Activated CD4-positive, alpha-beta T cell treated with anti-CD3 and anti-CD28 coated beads for 36 hours (primary cell): Measurements from ENCODE around the gene SMPD3. TPM values are rescaled to one million over a fixed set of nuclear protein-coding genes. Genes with fewer than 3 reads are reported as not detected.

Source experiments
- ATAC-seq: fragments of 200-7000 bp; cut with Tn5 transposase; one replicate; pipeline ENCODE4 v1.10.0; 2021; ENCODE audit warnings: mild to moderate bottlenecking, moderate library complexity
- CTCF ChIA-PET: fragments of 350-600 bp; sonication (Branson Sonifier 250); formaldehyde crosslinking; loops from one replicate; lab custom pipeline; 2021; ENCODE audit warnings: antibody characterized with exemption; lab: Charles Lee
- POLR2A ChIA-PET: fragments of 350-600 bp; sonication (Branson Sonifier 250); formaldehyde crosslinking; loops from one replicate; lab custom pipeline; 2021; ENCODE audit warnings: antibody characterized with exemption, inconsistent platforms; lab: Charles Lee
- DNase-seq: peaks from one replicate; pipeline ENCODE4 v3.0.0-alpha.2; 2020
- H3K27ac Mint-ChIP-seq: one replicate; pipeline ENCODE4 v1.8.0; 2021; ENCODE audit warnings: mixed read lengths
- H3K27me3 Mint-ChIP-seq: one replicate; pipeline ENCODE4 v1.8.0; 2021; ENCODE audit warnings: mixed read lengths
- H3K36me3 Mint-ChIP-seq: one replicate; pipeline ENCODE4 v1.8.0; 2021; ENCODE audit warnings: low read depth, mixed read lengths
- H3K4me1 Mint-ChIP-seq: one replicate; pipeline ENCODE4 v1.8.0; 2021; ENCODE audit warnings: mixed read lengths
- H3K4me3 Mint-ChIP-seq: one replicate; pipeline ENCODE4 v1.8.0; 2021; ENCODE audit warnings: mild to moderate bottlenecking, moderate library complexity, mixed read lengths
- H3K9me3 Mint-ChIP-seq: one replicate; pipeline ENCODE4 v1.8.0; 2021; ENCODE audit warnings: low read depth, mixed read lengths
- intact Hi-C, 2 experiments: fragments of 100-400 bp; cut with DNase I in 1 of 2; cut with micrococcal nuclease in 1 of 2; formaldehyde crosslinking; loops; one replicate each; pipeline versions ENCODE4 v1.14.2 to v1.15.1; 2022 to 2024; cut with DNase I, micrococcal nuclease
- total RNA-seq, 2 experiments: library from RNA; stranded (reverse); gene quantifications; one replicate each; pipeline ENCODE4 v1.2.3, GENCODE V29; 2021

SMPD3 gene
- total RNA-seq, 2 experiments from 2014 or later = 0.07 to 0.37 TPM

DNA sequence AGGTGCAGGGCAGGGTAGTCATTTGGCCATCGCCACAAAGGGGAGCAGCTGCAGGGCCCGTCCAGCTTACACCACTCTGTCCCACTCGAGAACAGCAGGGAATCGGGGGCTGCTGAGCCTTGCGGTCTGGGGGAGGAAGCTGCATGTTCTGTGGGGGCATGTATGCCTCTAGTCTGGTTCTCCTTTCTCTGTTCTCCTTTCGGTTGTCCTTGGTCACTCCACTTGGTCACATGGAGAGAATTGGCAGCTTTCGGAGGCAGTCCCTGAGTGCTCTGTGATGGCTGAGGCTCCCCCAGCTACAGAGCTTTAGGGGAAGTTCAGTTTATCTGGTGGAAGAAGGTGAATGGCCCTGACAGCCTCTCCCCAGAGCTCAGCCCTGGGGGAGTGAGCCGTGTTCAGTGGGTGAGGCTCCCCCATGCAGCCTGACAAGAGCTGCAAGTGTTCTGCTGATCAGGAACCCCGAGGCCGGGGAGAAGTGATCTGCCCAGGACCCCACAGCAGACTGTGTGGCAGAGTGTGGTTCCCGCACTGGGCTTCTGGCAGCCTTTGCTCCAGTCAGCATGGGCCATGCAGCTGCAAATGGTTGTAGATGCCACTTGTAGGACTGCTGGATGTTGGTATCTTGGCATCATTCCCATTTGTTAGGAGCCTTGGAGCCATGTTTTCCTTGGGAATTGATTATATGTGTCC, 22.3 kb upstream of the SMPD3 start:
- ChIA-PET CTCF (interaction anchor here (0.6 to 4.1 kb wide), 10 partner anchors 18 to 617 kb away, joined by 3 to 16 read pairs (median 4); no protein-coding TSS in a partner anchor), POLR2A (interaction anchor here (0.7 kb wide), 1 partner anchor 923 kb away, joined by 4 read pairs; no protein-coding TSS in a partner anchor)
- Mint-ChIP-seq H3K4me3 (peak overlapping the region; percentile 52), H3K36me3 (no peaks in the 10 kb centered on the region), H3K4me1 (peaks cover 25% of the 10 kb centered on the region), H3K27ac (peak overlapping the region; percentile 66), H3K9me3 (no peaks in the 10 kb centered on the region), H3K27me3 (no peaks in the 10 kb centered on the region)
- peak; percentile 40 for ATAC-seq
- DNase-seq = peak; percentile 24
- intact Hi-C loops = no loop called here

DNA sequence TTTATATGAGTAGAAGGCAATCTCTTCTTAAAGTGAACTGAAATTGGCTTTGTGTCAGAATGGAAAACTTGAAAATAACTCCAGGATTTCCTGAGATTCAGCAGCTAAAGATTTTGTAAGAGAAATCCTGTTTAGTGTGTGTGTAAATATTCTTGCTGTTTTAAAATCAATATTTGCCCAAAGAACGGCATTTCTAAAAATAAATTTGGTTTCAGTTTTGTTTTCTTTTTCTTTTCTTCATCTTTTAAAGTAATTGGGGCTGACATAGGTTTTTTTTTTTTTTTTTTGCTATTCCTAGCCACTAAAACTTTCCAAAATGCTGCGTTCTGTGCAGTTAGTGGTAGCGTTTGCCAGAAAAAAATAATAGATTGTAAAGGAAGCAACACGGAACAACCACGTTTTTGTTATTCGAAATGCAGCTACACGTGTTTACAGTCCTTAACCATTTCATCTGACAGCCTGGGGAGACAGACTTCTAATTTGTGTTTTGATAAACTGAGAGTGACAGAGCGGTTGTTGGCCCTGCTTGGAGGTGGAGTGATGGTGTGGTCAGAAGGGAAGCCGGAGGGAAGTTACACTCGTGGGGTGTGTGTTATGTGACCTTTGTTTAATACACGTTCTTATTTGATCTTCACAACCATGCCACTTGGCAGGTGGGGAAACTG, 21.6 kb upstream of the SMPD3 start:
- Mint-ChIP-seq H3K4me3 (peak overlapping the region; percentile 52), H3K9me3 (no peaks in the 10 kb centered on the region), H3K4me1 (peaks cover 25% of the 10 kb centered on the region), H3K27ac (peak overlapping the region; percentile 66), H3K27me3 (no peaks in the 10 kb centered on the region), H3K36me3 (no peaks in the 10 kb centered on the region)
- DNase-seq = no peak
- intact Hi-C loops = no loop called here
- ChIA-PET CTCF (interaction anchor here (0.5 to 4.1 kb wide), 10 partner anchors 17 to 618 kb away, joined by 3 to 16 read pairs (median 4); no protein-coding TSS in a partner anchor), POLR2A (no interaction called here)
- ATAC-seq = peak; percentile 56

DNA sequence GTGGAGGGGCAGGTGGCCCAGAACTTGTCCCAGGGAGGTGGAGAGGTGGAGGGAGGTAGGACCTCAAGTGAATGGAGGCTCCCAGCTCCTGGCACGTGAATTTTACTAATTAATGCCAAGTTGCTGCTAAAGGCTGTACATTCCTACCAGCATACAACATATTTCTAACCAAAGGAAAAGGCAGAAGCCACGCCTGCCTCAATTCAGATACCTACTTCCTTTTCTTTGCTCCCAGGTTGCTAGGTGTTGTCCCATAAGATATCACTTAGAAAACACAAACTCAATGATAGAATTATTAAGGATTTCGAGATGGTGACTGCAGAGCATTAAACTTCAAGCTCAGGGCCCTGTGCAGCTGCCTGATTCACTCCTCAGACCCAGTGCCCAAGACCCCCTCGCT, 20.5 kb upstream of the SMPD3 start:
- Mint-ChIP-seq H3K27me3 (no peaks in the 10 kb centered on the region), H3K4me3 (no peak overlapping the region), H3K4me1 (peaks cover 25% of the 10 kb centered on the region), H3K9me3 (no peaks in the 10 kb centered on the region), H3K36me3 (no peaks in the 10 kb centered on the region), H3K27ac (no peak overlapping the region)
- CTCF ChIA-PET = interaction anchor here (0.6 to 4.1 kb wide), 4 partner anchors 14 to 52 kb away, joined by 3 to 16 read pairs (median 4); no protein-coding TSS in a partner anchor
- no peak for DNase-seq
- intact Hi-C loops = no loop called here
- ATAC-seq = no peak
- POLR2A ChIA-PET = no interaction called here

DNA sequence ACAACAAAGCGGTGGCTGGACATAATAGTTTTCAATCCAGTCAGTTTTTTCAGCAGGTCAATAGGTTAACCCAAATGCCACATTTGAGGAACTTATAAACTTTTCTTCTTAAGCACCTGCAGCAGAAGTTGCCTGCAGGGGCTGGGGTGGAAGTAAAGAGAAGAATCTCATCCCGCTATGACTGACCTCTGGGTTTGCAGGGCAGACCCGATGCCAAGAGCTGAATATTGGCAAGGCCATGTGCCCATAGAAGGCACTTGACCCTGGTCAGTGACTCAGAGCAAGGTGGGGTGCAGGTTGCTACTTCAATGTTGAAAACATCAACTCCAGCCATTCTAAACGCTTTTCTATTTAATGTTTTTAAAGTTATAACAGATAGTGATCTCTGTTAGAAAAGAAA, 17.9 kb upstream of the SMPD3 start:
- intact Hi-C loops = no loop called here
- ChIA-PET CTCF (interaction anchor here (0.6 to 1.4 kb wide), 2 partner anchors 15 to 25 kb away, joined by 3 to 6 read pairs; no protein-coding TSS in a partner anchor), POLR2A (no interaction called here)
- Mint-ChIP-seq H3K27ac (no peak overlapping the region), H3K4me1 (peaks cover 25% of the 10 kb centered on the region), H3K27me3 (no peaks in the 10 kb centered on the region), H3K4me3 (no peak overlapping the region), H3K9me3 (no peaks in the 10 kb centered on the region), H3K36me3 (no peaks in the 10 kb centered on the region)
- ATAC-seq (no peak), DNase-seq (no peak)

DNA sequence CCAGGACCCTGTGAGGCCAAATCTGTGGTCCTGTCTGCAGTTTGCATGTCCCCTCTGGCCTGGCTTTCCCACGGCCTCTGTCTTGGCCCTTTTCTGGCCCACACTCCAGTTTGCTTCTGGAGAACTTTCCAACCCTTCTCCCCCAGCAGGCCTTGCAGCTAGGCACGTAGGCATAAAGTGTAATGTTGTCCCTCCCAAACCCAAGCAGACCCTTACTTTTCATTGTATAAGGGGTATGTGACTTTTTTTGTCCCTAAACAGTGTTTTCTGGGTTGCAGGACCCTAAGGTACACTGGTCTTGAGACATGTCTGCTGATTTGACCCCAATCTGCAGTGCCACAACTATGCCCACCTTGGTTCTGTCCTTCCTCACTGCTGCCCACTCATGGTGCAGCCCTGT, 15.6 kb upstream of the SMPD3 start:
- intact Hi-C loops = no loop called here
- Mint-ChIP-seq H3K4me3 (no peak overlapping the region), H3K27me3 (no peaks in the 10 kb centered on the region), H3K9me3 (no peaks in the 10 kb centered on the region), H3K36me3 (no peaks in the 10 kb centered on the region), H3K27ac (no peak overlapping the region), H3K4me1 (peaks cover 11% of the 10 kb centered on the region)
- ATAC-seq (no peak), DNase-seq (no peak)
- POLR2A ChIA-PET = no interaction called here
- CTCF ChIA-PET = interaction anchor here (0.6 kb wide), 1 partner anchor 58 kb away, joined by 3 read pairs; no protein-coding TSS in a partner anchor

DNA sequence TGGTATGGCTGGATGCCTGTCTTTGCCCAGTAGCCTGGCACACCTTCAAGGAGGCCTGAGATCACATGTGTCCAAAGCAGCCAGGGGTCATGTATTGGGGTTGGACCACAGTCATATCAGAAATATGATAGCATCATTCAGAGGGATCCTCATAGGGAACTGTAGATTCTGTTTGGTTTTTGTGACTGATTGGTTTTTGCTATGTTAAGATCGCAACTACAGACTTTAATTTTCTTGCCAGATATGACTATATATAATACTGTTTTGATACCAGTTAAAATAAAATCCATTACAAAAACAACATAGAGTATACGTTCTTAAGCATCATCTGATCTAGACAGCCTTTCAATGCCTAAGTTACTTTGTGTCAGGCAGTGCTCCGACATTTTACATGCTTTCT, 11.8 kb upstream of the SMPD3 start:
- Mint-ChIP-seq H3K36me3 (no peaks in the 10 kb centered on the region), H3K27me3 (no peaks in the 10 kb centered on the region), H3K9me3 (no peaks in the 10 kb centered on the region), H3K4me3 (no peak overlapping the region), H3K27ac (no peak overlapping the region), H3K4me1 (peaks cover 1% of the 10 kb centered on the region)
- intact Hi-C loops = no loop called here
- ChIA-PET POLR2A (no interaction called here), CTCF (interaction anchor here (0.7 kb wide), 1 partner anchor 187 kb away, joined by 4 read pairs; no protein-coding TSS in a partner anchor)
- DNase-seq (no peak), ATAC-seq (peak; percentile 87)

DNA sequence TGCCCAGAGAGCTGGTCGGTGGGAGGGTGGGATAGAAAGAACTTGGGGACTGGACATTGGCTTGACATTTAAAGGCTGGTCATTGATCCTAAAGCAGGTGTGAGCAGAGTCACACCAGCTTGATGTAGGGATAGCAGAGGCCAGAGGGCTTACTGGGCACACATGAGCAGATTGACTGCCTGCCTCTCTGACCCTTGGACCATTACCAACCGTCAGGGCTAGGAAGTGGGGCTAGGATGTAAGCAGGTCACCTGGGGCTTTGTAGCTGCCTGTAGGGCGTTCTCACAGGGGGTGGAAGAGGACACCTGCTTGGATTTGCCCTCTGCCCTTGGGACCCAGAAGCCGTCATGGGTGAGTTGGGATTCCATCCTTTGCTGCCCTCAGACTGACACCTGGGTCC, 11.1 kb upstream of the SMPD3 start:
- no peaks in the 10 kb centered on the region for H3K27me3 Mint-ChIP-seq
- CTCF ChIA-PET = no interaction called here
- ATAC-seq = no peak
- DNase-seq = no peak
- intact Hi-C loops = no loop called here
- no peaks in the 10 kb centered on the region for H3K9me3 Mint-ChIP-seq
- POLR2A ChIA-PET = no interaction called here
- H3K4me1 Mint-ChIP-seq = peaks cover 1% of the 10 kb centered on the region
- H3K36me3 Mint-ChIP-seq = no peaks in the 10 kb centered on the region
- H3K4me3 Mint-ChIP-seq = no peak overlapping the region
- H3K27ac Mint-ChIP-seq = no peak overlapping the region

DNA sequence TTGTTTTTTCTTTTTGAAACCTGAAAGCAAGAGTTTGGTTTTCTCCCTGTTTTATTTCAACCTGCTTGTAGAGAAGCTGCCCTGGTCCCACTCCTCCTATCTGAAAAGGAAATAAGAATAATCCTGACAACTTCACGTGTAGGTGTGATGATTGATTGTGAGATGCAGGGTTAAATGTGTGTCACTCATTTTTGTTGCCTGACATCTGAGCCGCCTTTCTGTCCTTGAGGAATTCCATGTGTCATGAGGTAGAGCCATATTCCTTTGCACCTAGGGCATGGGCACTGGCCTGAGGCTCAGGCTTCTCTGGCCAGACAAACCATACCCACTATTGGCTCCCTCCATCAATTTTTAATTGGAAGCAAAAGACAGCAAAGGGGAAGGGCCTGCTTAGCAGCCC, 10.2 kb upstream of the SMPD3 start:
- Mint-ChIP-seq H3K4me3 (no peak overlapping the region), H3K27ac (no peak overlapping the region), H3K9me3 (no peaks in the 10 kb centered on the region), H3K36me3 (no peaks in the 10 kb centered on the region), H3K27me3 (no peaks in the 10 kb centered on the region), H3K4me1 (peaks cover 1% of the 10 kb centered on the region)
- intact Hi-C loops = no loop called here
- POLR2A ChIA-PET = no interaction called here
- DNase-seq (no peak), ATAC-seq (no peak)
- CTCF ChIA-PET = interaction anchor here (1.0 kb wide), 1 partner anchor 9 kb away, joined by 3 read pairs; no protein-coding TSS in a partner anchor

DNA sequence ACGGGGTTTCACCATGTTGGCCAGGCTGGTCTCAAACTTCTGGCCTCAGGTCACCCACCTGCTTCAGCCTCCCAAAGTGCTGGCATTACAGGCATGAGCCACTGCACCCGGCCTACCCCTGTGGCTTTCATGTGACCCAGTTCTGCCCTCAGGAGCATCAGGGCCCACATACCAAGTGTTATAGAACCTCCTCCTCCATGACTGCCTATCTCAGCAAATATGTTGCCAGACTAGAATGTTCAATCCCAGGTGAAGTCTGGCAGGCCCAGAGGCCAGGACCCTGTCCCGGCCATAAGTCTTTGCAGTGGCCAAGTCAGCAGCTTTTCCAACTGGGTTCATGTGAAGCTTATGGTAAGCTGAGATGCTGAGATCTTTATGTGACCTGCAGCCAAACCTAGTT, 9.8 kb upstream of the SMPD3 start:
- intact Hi-C loops = no loop called here
- no peak for ATAC-seq
- POLR2A ChIA-PET = no interaction called here

DNA sequence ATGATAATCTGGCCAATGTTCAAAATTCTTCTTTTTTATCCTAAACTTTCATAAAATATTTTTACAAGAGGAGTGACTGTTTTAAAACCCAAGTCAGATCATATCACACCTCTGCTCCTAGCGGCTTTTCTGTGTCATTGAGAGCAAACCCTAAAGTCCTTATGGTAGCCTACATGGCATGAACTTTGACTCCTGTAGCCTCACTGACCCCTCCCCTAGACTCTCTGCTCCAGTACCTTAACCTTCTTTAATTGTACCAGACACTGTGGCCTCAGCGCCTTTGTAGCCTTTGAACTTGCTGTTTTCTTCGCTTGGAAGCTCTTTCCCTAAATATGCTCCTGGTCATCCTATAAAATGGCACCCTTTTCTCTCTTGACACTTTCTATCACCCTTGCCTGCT, 7.3 kb upstream of the SMPD3 start:
- Mint-ChIP-seq H3K36me3 (no peaks in the 10 kb centered on the region), H3K27ac (no peak overlapping the region), H3K9me3 (no peaks in the 10 kb centered on the region), H3K4me3 (no peak overlapping the region), H3K4me1 (peaks cover 1% of the 10 kb centered on the region), H3K27me3 (no peaks in the 10 kb centered on the region)
- intact Hi-C loops = no loop called here
- POLR2A ChIA-PET = no interaction called here
- ATAC-seq (no peak), DNase-seq (no peak)
- CTCF ChIA-PET = interaction anchor here (0.7 to 1.3 kb wide), 3 partner anchors 10 to 65 kb away, joined by 3 to 4 read pairs (median 3); no protein-coding TSS in a partner anchor

More for the DNA sequence above, 9.8 kb upstream of the SMPD3 start:
- Mint-ChIP-seq H3K9me3 (no peaks in the 10 kb centered on the region), H3K27me3 (no peaks in the 10 kb centered on the region), H3K4me1 (peaks cover 1% of the 10 kb centered on the region), H3K27ac (no peak overlapping the region), H3K4me3 (no peak overlapping the region), H3K36me3 (no peaks in the 10 kb centered on the region)
- CTCF ChIA-PET = interaction anchor here (0.6 to 1.0 kb wide), 2 partner anchors 9 to 13 kb away, joined by 3 read pairs; no protein-coding TSS in a partner anchor
- DNase-seq = no peak

DNA sequence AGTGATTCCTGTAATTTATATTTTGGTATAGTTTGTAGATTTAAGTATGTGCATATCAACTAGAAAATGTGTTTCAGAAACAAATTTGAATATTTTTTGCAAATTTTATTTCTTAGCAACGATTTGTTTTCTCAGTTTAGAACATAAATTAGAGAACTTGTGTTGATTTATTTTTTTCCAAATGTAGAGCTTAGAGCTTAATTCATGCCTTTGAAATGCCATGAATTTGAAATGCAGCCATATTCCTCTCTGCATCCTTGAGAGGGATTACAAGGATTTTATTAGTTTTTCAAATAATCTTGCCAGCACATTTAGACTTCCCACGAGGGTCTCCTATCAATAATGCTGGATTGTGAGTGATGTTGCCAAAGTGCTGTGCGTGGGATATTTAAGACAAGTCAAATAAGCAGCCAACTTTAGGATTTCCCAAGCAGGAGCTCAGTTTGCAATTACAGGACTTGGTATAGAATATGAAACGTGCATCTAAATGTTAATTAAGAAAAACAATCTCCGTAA, 6.7 kb upstream of the SMPD3 start:
- H3K9me3 Mint-ChIP-seq = no peaks in the 10 kb centered on the region
- DNase-seq (no peak), ATAC-seq (no peak)
- H3K27me3 Mint-ChIP-seq = no peaks in the 10 kb centered on the region
- POLR2A ChIA-PET = no interaction called here
- H3K4me1 Mint-ChIP-seq = no peaks in the 10 kb centered on the region
- H3K27ac Mint-ChIP-seq = no peak overlapping the region
- intact Hi-C loops = no loop called here
- no peaks in the 10 kb centered on the region for H3K36me3 Mint-ChIP-seq
- CTCF ChIA-PET = interaction anchor here (0.7 to 1.3 kb wide), 2 partner anchors 14 to 66 kb away, joined by 3 to 4 read pairs; no protein-coding TSS in a partner anchor
- H3K4me3 Mint-ChIP-seq = no peak overlapping the region
